Measurements from ENCODE around the gene HOGA1.

Gene HOGA1

DNA sequence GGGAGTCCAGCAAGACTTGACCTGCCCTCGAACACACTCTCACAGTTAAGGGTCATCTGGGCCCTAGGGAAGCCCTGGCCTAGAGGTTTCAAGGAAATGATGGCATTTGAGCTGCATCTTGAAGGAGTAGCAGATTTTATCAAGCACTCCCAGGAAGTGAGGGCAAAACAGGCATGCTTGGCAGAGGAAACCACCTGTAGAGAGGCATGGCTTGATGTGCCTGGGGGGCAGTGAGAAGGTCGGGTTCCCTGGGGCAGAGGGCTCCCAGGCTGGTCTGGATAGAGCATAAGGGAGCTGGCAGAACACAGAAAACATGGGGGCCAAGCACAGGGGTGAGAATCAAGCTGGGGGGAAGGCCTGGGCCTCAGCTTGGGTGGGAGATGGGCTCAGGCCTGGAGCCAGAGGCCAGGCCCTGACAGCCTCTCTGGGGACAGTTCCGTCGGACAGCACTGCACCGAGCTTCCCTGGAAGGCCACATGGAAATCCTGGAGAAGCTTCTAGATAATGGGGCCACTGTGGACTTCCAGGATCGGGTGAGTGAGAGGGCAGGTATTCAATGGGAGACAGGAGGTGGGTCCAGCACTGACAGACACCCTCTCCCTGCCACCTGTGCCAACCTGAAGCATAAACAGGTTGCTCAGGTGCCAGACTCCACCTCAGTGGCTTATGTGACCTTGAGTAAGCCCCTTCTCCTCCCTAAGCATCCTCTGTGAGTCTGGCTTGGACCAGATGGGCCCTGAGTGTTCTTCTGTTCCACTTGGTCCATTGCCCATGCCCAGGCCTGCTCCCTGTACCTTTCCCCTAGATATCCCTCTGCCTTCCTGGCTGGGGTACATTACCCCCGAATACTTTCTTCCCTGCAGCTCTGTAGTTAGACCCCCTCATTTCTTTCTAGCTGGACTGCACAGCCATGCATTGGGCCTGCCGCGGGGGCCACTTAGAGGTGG, 3.5 kb upstream of the HOGA1 start:
- DNase-seq (ENCODE audit: low spot score), result no peak

DNA sequence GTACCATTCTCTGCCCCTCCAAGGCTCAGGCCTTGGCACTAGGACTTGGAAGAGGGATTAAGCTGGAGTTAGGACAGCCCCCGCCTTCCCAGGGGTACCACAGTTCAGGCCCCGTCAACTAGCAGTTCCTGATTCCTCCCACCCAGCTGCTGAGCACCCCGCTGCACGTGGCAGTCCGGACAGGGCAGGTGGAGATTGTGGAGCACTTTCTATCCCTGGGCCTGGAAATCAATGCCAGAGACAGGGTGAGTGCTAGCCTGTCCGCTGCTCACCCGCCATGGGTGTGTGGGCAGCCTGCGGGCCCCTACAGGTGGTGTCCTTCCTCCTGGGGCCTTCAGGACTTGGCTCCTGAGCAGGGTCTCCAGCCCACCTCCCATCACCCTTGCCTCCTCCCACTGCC, 2.0 kb upstream of the HOGA1 start:
- no peak for DNase-seq (ENCODE audit: low spot score)

DNA sequence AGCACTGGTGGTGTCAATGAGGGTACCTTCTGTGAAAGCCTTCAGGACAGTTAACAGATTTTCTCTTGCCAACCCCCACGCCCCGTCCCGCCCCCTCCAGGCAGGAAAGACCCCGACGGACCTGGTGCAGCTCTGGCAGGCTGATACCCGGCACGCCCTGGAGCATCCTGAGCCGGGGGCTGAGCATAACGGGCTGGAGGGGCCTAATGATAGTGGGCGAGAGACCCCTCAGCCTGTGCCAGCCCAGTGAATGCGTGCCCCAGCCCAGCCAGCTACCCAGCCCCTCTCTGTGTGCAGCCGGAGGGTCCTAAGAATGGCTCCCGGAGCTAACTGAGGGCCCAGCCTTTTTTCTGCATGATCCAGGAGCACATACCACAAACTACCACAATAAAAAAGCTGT, 713 bp upstream of the HOGA1 start:
- no peak for DNase-seq (ENCODE audit: low spot score)

DNA sequence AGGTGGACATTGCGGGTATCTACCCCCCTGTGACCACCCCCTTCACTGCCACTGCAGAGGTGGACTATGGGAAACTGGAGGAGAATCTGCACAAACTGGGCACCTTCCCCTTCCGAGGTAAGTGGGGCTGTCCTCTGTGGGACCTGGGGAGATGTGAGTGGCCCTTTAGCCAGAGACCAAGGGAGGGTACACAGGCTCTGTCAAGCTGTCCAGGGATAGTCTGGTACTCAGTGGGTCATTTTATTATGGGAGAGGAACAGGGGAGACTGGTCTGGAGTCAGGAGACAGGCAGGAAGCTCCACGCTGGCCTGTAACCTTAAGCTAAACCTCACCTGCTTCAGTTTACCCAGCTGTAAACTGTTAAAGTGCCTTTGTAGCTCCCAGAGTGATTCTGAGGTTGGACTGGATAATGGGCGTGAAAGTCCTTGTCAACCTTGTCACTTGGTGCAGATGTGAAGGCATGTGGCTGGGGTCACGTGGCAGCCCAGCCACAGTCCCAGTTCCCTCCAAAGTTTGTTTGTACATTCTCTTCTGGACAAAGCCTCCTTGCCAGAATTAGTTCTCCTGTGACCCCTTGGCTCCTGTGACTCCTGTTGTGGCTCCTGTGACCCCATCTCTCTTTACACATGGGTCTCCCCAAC, 729 bp downstream of the HOGA1 start:
- DNase-seq (ENCODE audit: low spot score), result no peak

DNA sequence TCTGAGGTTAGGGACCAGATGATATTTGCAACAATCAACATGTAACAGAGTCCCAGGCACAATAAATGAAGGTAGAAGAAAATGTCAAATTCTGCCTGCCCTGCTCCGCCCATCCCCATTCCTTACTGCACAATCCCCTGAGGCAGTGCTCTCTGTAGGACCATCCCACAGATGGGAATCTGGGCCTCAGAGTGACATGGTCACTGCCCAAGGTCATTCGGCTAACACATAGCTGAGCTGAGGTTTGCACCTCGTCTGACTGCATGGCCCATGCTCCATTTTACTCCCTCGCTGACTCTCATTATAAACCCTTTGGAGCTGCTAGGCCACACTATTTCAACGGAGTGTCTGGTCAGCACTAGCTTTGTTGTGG, 1.2 kb downstream of the HOGA1 start:
- no peak for DNase-seq (ENCODE audit: low spot score)

DNA sequence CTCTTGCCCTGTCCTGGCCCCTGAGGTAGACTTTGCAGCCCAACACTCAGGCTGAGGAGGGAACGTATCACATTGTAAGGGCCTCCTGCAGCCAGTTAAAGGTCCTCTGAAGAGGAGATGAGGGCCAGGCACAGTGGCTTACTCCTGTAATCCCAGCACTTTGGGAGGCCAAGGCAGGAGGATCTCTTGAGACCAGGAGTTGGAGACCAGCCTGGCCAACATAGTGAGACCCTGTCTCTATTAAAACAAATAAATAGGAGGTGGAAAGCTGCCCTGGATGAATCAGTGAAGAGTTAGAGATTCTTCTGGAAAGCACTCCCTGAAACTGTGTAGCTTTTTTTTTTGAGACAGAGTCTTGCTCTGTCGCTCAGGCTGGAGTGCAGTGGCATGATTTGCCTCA, 3.0 kb downstream of the HOGA1 start:
- DNase-seq (ENCODE audit: low spot score), result no peak

DNA sequence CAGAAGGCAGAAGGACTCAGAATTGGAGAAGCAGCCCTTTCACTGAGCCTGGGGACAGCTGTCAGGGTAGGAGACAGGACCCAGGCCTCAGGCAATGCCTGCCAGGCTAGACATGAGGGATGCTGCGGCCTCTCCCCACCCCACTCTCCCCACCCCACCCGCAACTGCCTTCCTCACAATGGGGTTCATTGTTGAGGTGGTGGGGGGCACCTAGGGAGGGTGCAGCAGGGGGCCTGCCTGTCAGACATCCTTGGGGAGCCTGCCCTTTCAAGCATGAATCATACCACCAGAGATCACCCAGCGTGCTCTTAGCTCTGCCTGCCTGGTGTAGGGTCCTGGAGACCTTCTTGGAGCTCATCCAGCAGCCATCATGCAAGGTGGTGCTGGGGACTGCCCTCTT, 5.3 kb downstream of the HOGA1 start, which contains the start of gene C10orf62:
Gene C10orf62 (plus strand): TSS at position 243 of the 400 bp plus-strand sequence. CDS start 177 bp downstream, outside the sequence.
- no peak for DNase-seq (ENCODE audit: low spot score)

DNA sequence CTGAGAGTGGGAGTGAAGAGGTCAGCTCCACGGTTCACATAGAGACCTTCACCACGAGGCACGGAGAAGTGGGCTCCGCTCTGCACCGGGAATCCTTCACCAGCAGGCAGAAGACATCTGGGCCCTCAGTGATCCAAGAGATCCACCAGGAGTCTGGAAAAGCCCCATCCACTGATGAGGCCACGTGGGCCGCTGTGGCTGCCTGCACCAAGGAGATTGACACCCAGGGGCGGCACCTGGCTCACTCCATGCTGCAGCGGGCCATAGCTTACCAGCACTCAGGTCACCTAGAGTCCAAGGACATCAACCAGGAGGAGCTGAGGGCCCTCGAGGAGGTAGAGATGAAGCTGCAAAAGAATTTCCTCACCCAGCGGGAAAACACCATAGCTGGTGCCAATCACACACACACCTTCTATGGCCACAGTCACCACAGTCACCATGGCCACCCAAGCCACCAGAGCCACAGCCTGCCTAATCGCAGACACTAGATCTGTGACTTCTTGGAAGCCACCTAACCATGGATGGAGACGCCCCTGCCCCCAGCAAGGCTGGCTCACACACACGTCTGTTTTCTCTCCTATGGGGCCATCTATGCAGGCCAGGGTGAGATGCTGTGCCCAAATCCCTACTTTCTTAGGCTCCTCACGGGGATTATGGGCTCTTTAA, 6.0 kb downstream of the HOGA1 start:
- no peak for DNase-seq (ENCODE audit: low spot score)

DNA sequence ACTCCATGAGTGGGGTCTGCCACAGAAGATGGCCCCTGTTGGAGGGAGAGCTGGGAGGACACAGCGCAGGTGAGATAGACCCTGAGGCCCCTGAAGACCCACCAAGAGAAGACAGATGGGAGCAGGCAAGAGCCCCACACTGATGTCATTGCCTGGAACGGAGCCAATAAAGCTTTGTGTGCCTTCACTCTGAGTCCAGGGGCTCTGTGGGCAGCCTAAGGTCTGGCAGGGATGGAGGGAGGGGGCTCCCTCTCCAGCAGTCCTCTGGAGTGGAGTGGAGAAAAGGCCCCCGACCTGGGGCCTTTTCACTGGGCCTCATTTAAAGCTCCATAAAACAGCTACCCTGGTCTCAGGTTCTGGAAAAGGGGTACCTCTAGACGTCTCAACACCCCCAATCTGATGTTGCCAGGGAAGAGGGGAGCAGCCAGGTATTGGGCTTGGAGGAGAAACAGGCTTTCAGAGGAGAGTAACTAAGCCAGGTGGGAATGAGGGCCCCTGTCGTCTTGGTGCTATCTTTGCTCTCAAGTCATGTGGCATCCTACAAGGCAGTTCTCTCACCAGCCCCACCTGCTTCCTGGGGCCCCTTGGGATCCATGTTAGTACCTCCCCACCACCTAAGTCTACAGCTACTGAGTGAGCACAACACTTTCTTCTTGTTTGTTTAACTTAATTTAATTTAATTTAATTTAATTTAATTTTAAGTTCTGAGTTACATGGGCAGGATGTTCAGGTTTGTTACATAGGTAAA, 6.7 kb downstream of the HOGA1 start:
- DNase-seq (ENCODE audit: low spot score), result no peak

DNA sequence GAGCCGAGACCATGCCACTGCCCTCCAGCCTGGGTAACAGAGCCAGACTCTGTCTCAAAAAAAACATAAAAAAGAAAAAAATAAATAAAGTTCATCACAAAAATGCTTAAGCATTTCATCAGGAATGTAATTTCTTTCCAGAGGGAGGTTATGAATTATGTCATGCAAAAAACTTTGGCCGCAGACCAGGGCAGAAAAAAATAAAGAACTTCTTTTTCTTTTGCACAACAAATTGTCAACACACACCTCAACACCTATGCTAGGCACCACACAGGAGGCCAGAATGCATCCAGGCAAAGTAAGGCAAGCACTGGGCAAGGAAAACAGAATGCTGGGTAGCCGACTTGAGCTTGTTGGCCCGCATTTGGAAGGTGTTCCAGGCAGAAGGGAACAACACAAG, 9.2 kb downstream of the HOGA1 start:
- no peak for DNase-seq (ENCODE audit: low spot score)

DNA sequence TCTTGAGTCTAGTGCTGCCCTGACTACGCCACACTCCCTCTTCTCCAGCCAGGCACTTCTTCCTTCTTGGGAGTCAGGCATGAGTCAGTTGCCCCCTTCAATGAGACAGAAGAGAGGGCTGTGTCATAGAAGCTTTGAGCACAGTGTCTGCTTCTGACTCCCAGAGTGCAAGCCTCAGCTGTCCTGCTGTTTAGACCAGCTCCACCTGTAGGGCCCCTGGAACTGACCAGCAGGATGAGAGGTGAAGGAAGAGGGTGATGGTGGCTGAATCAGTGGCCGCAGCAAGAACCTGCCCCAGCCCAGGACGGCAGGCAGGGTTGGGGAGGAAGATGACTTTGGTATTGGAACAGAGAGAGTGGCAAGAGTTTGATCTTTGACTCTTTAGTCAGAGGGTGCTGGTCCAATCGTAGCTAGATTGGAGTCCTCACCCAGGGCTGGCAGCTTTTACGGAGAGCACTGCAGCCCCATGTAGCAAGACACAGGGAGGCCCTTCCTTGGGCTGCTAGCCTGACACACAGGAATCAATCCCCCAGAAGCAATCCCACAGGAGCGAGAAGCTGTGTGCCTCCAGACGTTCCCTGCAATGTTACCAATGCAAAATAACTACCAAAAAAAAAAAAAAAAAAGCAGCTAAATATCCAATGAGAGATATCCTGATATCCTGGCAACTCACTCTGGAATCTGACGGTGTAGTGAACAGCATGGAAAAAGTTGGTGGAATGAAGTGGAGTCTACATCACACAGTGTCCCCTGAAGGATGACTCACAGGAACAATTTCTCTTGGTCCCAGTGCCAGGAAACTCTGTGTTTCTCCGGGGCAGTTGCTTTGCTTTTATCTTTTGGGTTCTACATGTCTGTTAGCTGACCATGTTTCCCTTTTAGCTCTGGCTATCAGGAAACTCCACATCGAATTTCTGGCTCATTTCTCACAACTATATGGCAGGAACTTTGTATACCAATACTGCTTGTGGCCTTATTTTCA, 12.2 kb downstream of the HOGA1 start:
- DNase-seq (ENCODE audit: low spot score), result no peak

DNA sequence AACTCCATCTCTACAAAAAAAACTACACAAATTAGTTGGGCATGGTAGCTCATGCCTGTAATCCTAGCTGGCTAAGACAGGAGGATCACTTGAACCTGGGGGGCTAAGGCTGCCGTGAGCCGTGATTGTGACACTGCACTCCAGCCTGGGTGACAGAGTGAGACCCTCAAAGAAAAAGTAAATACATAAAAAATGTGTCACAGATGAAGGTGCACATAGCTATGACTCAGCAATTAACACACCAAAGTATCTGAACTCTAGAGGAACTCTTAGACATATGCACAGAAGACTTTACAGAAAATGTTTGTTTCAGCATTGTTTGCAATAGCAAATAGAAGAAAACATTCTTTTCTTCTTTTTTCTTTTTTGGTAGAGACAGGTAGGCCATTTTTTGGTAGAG, 13.6 kb downstream of the HOGA1 start:
- peak; percentile 30 for DNase-seq (ENCODE audit: low spot score)

DNA sequence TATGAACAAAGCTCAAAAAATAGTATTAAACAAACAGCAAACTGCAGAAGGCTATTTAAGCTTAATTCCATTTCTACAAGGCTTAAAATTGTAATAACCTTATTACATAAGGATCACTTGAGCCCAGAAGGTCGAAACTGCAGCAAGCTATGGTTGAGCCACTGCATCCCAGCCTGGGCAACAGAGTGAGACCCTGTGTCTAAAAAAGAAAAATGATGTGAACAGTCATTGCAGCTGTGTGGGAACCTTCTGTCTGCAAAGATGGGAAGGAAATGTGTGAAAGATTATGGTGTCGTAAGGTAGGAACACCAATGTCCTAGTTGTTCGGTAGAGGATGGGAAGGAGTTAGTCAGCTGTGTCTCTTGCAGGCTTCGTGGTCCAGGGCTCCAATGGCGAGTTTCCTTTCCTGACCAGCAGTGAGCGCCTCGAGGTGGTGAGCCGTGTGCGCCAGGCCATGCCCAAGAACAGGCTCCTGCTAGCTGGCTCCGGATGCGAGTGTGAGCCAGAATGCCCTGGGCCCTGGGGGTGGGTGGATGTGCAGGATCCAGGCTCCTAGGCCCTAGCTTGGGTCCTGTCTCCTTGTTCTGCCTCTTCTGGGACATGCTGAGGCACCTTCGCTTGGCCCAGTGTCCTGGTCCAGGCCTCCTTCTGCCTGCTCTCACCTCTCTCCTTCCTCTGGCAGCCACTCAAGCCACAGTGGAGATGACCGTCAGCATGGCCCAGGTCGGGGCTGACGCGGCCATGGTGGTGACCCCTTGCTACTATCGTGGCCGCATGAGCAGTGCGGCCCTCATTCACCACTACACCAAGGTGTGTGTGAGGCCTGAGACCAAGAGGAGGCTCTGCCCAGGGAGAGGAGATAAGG, 14.4 kb downstream of the HOGA1 start:
- DNase-seq (ENCODE audit: low spot score), result no peak

DNA sequence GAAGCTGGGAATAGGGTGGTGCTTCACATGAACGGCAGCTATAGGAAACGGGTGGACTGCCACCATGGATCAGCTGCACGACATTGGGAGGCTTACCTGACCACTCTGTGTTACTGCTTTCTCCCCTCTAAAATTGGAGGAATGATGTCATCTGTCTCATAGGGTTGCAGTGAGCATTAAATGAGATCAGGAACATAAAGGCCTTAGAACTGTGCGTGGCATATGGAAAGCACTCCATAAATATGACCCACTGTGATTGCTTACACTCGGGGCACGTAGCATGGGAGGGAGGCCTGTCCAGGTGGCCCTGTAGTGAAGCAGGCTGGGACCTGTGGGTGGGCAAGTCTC, 15.1 kb downstream of the HOGA1 start:
- DNase-seq (ENCODE audit: low spot score), result no peak

DNA sequence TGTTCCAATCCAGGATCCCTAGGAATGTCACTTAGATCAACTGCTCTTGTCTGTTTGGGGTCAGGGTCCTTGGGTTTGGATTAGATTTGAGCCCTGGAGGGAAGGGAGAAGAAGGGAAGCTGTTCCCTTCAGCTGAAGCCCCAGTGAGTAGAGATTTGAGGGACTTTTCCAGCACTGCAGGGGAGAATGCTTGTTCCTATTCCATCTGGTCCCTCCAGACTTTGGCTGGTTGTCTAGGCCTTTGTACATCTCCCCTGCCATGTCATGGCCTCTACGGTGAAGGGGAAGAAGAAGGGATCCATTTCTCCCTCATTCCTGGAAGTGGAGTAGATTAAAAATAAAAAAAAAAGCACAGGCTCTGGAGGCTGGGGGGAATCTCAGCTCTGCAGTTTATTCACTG, 16.4 kb downstream of the HOGA1 start:
- no peak for DNase-seq (ENCODE audit: low spot score)

DNA sequence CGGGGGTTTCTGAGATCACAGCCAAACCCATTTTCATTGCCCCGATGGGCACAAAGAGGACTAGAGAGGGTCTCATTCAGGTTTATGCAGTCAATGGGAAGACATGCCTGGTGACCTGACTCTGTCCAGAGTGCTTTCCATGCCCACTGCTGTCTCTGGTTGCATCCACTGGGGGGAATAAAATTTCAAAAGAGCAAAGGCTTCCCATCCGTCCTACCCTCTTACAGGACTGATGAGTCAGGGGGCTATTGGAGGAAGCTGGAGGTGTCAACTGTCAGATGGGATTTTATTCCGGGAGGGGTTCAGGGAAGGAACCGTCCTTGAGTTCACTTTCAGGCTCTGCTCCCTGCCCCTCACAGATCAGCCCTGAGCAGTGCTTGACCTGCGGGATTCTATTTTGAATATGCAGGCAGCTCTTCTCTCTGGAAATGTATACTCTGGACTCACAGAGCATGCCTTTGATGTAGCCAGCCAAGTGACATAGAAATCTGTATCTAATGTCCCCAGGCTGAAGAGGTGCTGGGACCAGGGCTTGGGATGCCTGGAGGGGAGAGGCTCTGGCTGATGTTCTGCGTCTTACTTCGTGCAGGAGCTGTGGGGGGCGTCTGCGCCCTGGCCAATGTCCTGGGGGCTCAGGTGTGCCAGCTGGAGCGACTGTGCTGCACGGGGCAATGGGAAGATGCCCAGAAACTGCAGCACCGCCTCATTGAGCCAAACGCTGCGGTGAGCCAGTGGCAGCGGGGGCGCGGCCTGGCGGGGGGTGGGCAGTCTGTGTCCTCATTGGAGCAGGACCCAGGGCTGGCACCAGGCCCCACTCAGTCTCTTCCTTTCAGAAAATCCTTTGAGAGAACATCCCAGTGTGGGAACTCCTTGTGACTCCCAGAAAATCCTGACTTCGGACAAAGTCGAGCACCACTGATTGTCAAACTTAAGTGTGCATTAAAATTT, 17.4 kb downstream of the HOGA1 start:
- DNase-seq (ENCODE audit: low spot score), result no peak

DNA sequence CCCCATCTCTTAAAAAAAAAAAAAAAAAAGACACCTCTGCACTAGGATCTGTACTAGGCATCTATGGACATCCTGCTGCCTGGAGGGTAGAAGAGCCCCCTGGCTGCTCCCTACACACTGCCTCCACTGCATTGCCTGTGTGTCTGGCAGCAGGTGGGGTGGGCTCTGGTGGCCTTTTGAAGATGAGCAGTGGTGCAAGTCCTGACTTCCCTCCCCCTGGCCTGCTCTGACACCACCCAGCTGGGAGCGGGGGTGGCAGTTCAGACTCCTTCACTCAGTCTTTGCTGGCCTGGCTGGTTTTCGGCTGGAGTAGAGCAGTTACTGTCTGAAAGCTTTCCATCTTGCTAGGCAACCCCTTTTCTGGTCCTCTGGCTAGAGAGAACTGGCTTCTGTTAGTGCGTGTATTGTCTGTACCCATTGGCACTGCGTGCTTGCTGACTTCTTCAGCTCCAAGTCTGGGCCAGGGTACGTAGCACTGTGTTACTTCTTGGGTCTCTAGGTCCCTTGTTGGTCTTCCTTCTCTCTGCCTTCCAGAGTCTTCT, 23.0 kb downstream of the HOGA1 start:
- no peak for DNase-seq (ENCODE audit: low spot score)

DNA sequence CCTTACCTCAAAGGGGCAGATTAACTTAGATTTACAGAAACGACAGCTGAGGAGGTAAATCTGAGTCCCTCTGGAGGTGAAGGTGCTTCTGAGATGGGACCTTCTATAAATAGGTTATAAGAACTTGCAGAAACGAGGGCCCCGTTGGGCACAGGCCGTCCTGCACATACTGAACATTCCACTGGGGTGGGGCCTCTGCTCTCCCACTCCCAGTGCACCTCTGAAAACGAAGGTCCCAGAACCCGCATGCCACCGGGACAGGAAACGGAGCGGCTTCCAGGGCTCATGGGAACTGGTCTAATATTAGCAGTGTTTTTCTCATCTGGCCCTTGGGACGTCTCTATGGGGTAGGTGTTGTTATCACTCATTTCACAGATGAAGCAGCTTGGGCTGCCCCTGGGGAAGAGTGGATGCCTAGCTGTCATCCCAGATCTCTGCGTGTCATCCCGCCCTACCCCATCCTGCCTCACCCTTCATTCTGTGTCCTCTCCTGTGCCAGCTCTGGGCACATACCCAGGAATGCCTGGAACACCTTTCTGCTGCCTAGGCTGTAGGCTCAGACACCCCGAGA, 24.9 kb downstream of the HOGA1 start:
- DNase-seq (ENCODE audit: low spot score), result no peak
